Neural crest cell (in vitro differentiated cells): ENCODE data around the gene FMNL1. TPM values are rescaled to one million over a fixed set of nuclear protein-coding genes. Genes with fewer than 3 reads are reported as not detected.
A peak's percentile ranks its signal among the peaks of the same experiment; 100 is the strongest.

ENCODE experiments used
- DNase-seq: peaks from one replicate; pipeline ENCODE4 v3.0.0; 2021; ENCODE audit warnings: low read depth, mixed read lengths, low spot score
- H3K27ac Mint-ChIP-seq: one replicate; pipeline ENCODE4 v1.8.0; 2021; ENCODE audit warnings: mild to moderate bottlenecking, mixed read lengths; ENCODE audit not compliant: unreplicated experiment
- H3K27me3 Mint-ChIP-seq: 2 replicates; pipeline ENCODE4 v1.8.0; 2021; ENCODE audit warnings: low read depth, mild to moderate bottlenecking, mixed read lengths
- H3K36me3 Mint-ChIP-seq: 2 replicates; pipeline ENCODE4 v1.8.0; 2021; ENCODE audit warnings: low read depth, mild to moderate bottlenecking, mixed read lengths
- H3K4me1 Mint-ChIP-seq: 2 replicates; pipeline ENCODE4 v1.8.0; 2021; ENCODE audit warnings: mixed read lengths
- H3K4me3 Mint-ChIP-seq: one replicate; pipeline ENCODE4 v1.8.0; 2021; ENCODE audit warnings: mild to moderate bottlenecking, mixed read lengths
- H3K9me3 Mint-ChIP-seq: 2 replicates; pipeline ENCODE4 v1.8.0; 2021; ENCODE audit warnings: mixed read lengths
- long read RNA-seq: library from polyadenylated mRNA; unstranded; transcript quantifications from one replicate; pipeline ENCODE4 v2.0.0, GENCODE V29; 2020
- total RNA-seq: library from RNA; stranded (reverse); gene quantifications from 2 replicates; pipeline ENCODE4 v1.2.1, GENCODE V29; 2021
- TF ChIP-seq, protein P1 (sequence below): fragments of 200-600 bp; sonication (generic); conservative IDR thresholded peaks from 2 replicates; pipeline ENCODE4 v1.5.0; 2021; ENCODE audit warnings: antibody characterized with exemption, mild to moderate bottlenecking

The FMNL1 gene, protein sequence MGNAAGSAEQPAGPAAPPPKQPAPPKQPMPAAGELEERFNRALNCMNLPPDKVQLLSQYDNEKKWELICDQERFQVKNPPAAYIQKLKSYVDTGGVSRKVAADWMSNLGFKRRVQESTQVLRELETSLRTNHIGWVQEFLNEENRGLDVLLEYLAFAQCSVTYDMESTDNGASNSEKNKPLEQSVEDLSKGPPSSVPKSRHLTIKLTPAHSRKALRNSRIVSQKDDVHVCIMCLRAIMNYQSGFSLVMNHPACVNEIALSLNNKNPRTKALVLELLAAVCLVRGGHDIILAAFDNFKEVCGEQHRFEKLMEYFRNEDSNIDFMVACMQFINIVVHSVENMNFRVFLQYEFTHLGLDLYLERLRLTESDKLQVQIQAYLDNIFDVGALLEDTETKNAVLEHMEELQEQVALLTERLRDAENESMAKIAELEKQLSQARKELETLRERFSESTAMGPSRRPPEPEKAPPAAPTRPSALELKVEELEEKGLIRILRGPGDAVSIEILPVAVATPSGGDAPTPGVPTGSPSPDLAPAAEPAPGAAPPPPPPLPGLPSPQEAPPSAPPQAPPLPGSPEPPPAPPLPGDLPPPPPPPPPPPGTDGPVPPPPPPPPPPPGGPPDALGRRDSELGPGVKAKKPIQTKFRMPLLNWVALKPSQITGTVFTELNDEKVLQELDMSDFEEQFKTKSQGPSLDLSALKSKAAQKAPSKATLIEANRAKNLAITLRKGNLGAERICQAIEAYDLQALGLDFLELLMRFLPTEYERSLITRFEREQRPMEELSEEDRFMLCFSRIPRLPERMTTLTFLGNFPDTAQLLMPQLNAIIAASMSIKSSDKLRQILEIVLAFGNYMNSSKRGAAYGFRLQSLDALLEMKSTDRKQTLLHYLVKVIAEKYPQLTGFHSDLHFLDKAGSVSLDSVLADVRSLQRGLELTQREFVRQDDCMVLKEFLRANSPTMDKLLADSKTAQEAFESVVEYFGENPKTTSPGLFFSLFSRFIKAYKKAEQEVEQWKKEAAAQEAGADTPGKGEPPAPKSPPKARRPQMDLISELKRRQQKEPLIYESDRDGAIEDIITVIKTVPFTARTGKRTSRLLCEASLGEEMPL
- 1.1 and 1.2 TPM in 2 replicates for total RNA-seq
- long read RNA-seq, result 0 reads

DNA sequence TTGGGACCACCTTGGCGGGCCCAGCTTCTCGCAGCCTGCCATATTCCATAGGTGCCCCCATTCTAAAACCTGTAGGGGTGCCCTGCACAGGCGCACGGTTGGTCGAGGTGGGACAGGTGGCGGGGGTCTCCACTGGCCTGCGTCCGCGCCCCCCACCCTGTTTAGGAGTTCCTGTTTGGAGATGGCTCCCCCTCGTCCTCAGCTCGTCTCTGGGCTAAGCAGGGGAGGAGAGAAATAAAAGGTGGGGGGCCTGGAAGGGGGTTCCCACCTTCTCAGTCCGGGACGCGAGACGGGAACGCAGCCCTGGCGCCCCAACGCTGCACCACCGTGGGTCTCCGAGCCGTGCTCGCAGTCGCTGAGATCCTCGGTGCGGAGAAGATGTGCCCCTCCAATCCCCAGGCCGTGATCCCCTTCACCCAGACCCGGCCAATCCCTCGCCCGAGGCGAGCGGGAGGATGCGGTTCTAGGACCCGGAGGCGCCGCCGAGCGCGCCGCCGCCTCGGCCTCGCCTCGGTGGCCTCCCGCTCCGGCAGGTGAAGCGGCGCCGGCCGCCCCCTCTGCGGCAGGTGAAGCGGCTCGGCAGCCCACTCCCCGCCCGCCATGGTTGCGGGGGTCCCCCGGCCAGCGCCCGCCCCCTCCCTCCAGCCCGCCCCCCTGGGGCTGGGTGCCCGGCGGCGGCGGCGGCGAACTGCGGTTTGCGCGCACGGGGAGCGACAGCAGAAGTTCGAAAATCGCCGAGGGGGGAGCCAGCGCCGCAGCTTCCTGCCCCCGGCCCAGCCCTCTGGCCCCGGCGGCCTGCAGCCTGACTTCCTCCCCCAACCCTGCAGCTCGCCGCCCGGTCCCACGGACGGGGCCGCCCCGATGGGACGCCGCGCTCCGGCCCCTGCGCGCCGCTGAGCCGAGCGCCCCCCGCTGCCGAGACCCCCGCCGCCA is at the start of gene FMNL1:
TSS of gene FMNL1 (plus strand) at position 805 of the 933 bp plus-strand sequence. CDS start 240 bp downstream, outside the sequence.
- TF ChIP-seq, protein P1, sequence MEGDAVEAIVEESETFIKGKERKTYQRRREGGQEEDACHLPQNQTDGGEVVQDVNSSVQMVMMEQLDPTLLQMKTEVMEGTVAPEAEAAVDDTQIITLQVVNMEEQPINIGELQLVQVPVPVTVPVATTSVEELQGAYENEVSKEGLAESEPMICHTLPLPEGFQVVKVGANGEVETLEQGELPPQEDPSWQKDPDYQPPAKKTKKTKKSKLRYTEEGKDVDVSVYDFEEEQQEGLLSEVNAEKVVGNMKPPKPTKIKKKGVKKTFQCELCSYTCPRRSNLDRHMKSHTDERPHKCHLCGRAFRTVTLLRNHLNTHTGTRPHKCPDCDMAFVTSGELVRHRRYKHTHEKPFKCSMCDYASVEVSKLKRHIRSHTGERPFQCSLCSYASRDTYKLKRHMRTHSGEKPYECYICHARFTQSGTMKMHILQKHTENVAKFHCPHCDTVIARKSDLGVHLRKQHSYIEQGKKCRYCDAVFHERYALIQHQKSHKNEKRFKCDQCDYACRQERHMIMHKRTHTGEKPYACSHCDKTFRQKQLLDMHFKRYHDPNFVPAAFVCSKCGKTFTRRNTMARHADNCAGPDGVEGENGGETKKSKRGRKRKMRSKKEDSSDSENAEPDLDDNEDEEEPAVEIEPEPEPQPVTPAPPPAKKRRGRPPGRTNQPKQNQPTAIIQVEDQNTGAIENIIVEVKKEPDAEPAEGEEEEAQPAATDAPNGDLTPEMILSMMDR, result no peak
- H3K4me1 Mint-ChIP-seq, result no peaks in the 10 kb centered on the region
- H3K36me3 Mint-ChIP-seq, result no peaks in the 10 kb centered on the region
- no peak for DNase-seq
- H3K4me3 Mint-ChIP-seq, result peak within 1 kb of the TSS; percentile 57
- peaks cover 68% of the 10 kb centered on the region for H3K27me3 Mint-ChIP-seq
- no peak within 1 kb of the TSS for H3K27ac Mint-ChIP-seq
- no peaks in the 10 kb centered on the region for H3K9me3 Mint-ChIP-seq

DNA sequence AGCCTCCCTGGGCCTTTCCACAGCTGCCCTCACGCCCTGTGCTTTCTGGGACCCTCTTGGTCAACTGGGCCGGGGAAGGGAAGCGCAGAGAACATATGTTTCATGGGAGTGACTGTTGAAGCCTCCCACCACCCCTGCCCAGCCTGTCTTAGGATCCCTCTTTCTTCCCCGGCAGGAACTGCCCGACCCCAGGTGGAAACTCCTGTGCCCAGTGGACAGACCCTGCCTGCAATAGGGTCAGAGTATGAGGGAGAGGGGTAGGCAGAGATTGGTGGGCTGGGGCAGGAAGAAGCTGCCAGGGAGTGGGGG is 49.5 kb upstream of the FMNL1 start:
- no peak for DNase-seq
- TF ChIP-seq, protein P1, result no peak
- Mint-ChIP-seq H3K4me3 (no peak overlapping the region), H3K27ac (peak overlapping the region; percentile 71), H3K27me3 (no peaks in the 10 kb centered on the region), H3K4me1 (peaks cover 35% of the 10 kb centered on the region), H3K9me3 (no peaks in the 10 kb centered on the region), H3K36me3 (no peaks in the 10 kb centered on the region)

DNA sequence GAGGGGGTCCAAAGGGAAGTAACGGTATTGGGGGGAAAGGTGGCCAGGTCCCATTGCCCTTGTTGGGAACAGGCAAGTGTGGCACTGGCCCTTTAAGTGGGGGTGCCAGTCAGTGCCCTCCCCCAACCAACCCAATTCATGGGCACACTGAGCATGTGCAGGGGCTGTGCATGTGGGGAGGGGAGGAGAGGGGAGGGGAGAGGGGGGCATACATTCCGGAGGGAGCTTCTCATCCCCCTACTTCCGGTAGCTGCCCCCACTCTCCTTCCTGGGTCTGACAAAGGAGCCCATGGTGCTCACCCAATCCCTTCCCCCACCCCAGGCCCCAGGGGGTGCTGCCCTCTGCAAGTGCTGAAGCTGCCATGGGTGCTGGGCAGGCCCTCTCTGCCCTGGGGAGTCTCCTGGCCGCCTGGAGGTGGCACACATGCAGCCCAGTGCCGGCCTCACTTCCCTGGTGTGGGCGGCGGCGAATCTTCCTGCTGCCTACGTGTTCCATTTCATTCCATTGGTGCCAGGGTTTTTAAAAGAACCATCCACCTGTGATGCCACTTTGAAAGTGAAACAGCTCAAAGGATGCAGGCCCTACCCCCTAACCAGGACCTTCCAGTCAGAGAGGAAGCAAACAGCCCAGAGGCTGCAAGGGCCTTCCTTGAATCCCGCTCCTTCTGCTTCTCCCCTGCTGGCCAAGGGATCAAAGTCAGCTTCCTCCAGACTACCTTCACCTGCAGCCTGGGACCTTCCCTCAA is 49.0 kb upstream of the FMNL1 start:
- no peaks in the 10 kb centered on the region for H3K36me3 Mint-ChIP-seq
- peak overlapping the region; percentile 94 for H3K27ac Mint-ChIP-seq
- H3K27me3 Mint-ChIP-seq, result no peaks in the 10 kb centered on the region
- H3K9me3 Mint-ChIP-seq, result no peaks in the 10 kb centered on the region
- no peak overlapping the region for H3K4me3 Mint-ChIP-seq
- TF ChIP-seq, protein P1, result no peak
- peak; percentile 35 for DNase-seq
- H3K4me1 Mint-ChIP-seq, result peaks cover 38% of the 10 kb centered on the region

DNA sequence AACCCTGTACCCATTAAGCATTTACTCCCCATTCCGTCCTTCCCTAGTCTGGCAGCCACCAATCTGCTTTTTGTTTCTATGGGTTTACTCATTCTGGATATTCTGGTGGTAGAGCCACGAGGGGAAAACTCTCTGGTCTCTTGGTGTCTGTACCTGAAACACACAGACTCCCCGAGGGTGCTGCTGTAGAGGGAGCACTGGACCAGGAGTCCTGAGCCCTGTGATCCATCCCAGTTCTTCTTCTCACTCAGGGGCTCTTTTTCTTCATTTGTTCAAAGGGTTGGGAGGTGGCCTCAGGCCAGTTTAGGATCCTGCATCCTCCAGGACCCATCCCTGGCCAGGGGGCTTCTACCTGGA is 45.9 kb upstream of the FMNL1 start:
- TF ChIP-seq, protein P1, result no peak
- no peaks in the 10 kb centered on the region for H3K36me3 Mint-ChIP-seq
- H3K27me3 Mint-ChIP-seq, result no peaks in the 10 kb centered on the region
- peaks cover 38% of the 10 kb centered on the region for H3K4me1 Mint-ChIP-seq
- peak overlapping the region; percentile 95 for H3K27ac Mint-ChIP-seq
- no peak overlapping the region for H3K4me3 Mint-ChIP-seq
- H3K9me3 Mint-ChIP-seq, result no peaks in the 10 kb centered on the region
- DNase-seq, result no peak
